GM04504 (cell line): Measurements from ENCODE around the gene NTSR1.
"Not testable (repeated sequence)": the region's sequence is repeated elsewhere in the genome, so short reads cannot be mapped to it uniquely, and the experiment has no call there.

Experiments
- DNase-seq: peaks from one replicate; pipeline ENCODE4 v3.0.0-alpha.2; 2012; ENCODE audit warnings: low read depth

Gene NTSR1

DNA sequence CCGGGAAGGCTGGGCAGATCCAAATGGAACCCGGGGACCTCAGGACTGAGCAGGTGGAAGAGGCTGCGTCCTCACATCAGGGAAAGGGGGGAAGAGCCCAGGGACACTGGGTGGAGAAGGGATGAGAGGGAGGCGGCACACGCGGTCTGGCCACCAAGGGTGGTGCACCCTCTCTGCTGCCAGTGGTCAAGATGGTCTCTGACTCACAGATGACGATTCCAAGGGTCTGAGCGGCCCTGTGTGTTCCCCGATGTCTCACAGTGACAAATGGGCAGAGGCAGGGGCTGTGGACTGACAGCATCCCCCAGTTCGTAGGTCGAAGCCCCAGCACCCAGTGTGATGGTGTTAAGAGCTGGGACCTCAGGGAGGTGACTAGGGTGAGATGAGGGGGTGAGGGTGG lies 34.3 kb upstream of the NTSR1 start:
- no peak for DNase-seq

DNA sequence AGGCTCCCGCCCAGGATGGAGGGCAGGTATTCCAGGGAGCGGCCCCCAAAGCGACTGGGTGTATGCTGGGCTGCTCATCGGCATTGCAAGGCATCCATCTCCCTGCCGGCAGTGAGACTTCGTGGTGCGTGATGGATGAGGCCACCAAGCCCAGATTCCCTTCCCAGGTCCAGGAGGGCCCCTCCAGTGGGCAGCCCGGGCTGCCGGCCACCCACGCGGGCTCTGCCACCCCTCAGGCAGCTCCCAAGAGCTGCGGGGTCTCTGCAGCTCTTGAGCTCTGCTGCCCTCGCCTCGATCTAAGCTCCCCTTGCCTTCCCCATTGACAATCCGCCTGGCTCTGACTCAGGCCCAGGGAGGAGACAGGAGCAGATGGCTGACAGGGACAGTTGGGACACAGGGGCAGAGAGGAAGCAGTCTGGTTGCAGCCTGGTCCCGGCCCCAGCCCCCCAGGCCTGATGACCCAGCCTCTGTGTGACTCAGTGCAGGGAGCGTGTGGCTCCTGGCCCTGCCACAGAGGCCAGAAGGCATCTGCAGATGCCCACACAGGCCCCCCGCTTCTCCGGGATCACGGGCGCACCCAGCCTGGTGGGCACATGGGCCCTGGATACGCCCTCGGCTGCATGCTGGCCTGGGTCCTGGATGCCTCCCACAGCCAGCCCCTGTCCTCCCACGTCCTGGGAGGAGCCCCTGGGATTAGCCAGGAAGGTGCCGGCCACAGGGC lies 33.3 kb upstream of the NTSR1 start:
- DNase-seq: peak; percentile 17

DNA sequence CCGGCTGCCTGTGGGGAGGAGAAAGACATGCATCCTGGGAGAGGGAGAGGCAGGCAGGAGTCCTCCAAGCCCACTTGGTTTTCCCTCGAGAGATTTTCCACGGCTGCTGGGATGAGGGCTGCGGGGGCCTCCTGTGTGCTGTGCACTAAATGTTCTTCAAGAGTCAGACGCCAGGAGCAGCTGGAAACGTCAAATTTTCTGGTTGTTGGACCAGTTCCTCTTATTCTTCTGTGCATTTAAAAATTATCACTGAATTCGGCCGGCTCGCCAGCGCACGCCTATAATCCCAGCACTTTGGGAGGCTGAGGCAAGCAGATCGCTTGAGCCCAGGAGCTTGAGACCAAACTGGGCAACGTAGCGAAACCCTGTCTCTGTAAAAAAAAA lies 32.8 kb upstream of the NTSR1 start:
- no peak for DNase-seq

DNA sequence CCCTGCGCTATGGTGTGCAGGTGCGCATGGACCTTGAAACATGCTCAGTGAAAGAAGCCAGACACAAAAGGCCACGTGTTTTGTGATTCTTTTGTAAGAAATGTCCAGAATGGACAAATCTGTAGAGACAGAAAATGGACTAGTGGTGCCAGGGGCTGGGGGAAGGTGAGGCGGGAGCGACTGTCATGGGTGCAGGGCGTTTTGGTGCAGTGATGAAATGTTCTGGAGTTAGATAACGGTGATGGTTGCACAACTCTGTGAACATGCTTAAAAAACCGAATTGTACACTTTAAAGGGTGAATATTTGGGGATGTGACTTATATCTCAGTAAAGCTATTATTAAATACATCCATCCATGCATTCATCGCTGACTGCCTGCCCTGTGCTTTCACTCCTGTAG lies 31.7 kb upstream of the NTSR1 start:
- no peak for DNase-seq

DNA sequence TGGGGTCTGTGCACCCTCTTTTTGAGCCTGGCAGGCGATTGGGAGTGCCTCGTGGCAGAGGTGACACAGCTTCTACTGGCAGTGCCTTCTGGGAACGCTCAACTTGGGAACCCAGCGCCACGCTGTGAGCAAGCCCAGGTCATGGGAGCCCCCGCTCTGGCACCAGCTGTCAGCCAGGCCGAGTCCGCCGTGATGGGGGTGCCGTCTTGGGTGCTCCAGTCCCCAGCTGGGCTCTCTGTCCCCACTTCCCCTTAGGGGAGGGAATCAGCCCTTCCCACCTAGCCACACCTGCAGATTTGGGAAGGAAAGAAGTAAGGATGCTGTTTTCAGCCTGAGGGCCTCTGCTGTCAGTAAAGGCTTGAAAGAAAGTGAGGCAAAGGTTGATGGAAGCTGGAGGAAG lies 31.0 kb upstream of the NTSR1 start:
- no peak for DNase-seq

DNA sequence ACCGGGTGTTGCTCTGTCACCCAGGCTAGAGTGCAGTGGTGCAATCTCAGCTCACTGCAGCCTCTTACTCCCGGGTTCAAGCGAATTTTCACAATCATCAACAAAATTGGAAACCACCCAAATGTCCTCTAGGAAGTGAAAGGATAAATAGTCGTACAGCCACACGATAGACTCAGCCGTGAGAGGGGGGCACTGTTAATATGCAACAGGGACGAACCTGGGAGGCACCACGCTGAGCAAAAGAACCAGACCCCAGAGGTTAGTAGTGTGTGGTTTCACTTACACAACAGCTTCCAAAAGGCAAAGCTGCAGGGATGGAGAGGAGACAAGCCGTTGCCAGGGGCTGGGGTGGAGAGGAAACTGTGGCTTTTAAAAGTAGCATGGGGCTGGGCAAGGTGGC lies 30.1 kb upstream of the NTSR1 start:
- DNase-seq: no peak

DNA sequence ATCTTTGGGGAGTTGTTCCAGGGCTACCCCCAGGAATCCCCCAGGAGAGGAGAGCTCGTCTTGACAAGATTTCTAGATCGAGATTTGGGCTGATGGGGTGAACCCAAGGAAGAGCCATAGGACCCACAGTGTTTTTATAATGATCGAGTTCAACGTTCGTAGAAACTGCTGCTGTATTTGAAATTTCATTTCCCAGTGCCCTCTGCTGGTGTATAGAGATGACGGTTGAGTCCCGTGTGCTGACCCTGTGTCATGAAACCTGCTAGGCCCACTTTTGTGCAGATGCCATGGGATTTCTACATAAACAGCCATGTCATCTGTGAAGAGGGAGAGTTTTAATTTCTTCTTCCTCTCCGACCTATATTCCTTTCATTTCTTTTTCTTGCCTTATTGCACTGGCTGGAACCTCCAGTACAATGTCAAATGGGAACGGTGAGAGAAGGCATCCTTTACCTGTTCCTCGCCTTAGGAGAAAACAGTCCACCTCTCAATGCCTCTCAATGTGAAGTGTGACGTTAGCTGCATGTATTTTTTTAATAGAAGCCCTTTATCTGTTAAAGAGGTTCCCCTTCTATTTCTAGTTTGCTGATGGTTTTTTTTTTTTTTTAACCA lies 28.6 kb upstream of the NTSR1 start:
- DNase-seq: no peak

DNA sequence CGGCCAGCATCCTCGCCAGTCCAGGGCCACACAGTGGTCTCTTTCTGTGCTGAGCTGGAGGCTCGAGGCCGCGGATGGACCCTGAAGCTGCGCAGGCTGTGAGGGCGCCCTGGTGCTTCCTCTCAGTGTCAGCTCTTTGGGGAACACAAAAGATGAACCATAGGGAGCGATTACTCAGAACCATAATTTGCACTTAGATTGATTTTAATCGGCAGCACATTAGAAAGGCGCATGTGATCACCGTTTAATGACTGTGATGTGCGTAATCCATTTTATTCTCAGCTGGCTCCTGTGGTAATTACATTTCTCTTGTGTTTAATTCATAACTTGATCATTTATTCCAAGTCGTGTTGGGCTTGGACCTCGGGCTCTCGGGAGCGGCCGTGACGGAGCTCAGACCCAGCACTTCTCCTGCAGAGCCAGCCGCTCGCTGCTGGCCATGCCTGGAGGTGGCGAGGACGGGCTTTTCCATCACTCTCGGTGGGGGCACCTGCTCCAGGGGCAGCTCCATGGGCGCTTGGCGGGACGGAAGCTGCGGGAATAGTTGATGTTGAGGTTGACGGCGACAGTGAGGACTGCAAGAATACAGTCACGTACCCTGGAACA lies 25.6 kb upstream of the NTSR1 start:
- DNase-seq: no peak

DNA sequence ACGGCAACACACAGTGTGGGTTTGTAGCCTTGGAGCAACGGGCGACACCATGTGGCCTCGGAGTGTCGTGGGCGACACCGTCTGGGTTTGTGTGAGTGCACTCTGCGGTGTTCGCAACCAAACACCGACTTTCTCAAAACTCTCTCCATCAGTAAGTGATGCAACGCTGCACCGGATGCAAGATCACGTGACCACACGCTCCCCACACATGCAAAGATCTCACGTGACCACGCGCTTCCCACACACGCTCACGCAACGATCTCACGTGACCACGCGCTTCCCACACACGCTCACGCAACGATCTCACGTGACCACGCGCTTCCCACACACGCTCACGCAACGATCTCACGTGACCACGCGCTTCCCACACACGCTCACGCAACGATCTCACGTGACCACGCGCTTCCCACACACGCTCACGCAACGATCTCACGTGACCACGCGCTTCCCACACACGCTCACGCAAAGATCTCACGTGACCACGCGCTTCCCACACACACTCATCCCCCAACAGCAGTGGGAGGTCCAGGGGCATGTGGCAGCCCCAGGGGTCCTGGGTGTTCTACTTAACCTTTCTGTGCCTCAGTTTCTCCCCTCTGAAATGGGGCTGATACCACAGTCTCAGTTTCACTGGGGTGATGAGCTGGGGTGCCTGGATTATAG lies 24.8 kb upstream of the NTSR1 start:
- not testable (repeated sequence) for DNase-seq

DNA sequence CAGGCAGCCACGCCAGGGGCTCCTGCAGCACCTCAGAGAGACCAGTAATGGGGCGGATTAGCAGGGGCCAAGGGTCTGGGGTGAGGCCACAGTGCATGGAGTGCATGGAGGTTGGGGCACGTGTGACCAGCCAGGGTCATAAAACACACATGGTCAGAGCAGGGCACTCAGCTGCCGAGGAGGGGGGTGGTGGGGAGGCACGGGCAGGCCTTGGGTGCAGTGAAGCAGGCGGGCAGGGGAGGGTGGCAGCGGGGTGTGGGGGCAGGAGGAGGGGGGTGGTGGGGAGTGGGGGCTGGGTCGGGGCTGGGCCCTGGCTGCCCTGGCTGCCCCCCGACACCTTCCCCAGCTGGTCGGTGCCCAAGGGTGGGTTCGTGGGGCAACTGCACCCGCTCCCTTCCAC lies 23.7 kb upstream of the NTSR1 start:
- DNase-seq: no peak

DNA sequence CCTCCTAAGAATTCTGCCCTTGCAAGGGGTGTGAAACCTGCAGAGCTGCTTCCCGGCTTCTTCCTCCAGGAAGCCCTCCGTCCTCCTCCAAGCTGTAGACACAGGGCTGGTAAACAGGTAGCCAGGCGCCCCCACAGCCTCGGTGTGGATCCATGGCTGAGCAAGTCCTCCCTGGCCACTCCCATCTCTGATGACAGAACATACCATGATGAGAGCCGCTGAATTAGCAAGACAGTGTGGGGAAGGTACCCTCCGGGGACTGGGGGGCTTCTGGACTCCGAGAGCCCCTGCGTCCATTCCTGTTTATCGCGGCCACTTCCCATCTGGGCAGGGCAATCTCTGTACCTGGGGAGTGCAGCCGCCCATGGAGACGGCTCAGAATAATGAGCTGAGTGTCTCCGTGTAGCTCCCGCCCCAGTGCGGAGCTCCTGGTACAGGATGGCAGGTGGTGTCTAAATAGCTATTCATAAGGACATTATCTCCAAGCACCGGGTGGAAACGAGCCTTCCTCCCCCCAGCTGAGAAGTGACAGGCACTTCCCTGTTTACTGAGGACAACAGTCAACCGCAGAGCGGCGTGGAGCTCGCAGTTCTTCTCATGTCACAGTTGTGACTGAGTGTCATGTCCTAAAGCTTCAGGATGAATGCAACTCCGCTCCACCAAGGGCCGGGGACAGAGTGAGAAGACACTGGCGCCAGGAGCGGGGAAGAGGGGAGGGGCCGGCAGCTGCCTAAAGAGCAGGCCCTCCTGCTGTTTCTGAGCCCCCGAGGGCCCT lies 22.7 kb upstream of the NTSR1 start:
- no peak for DNase-seq

DNA sequence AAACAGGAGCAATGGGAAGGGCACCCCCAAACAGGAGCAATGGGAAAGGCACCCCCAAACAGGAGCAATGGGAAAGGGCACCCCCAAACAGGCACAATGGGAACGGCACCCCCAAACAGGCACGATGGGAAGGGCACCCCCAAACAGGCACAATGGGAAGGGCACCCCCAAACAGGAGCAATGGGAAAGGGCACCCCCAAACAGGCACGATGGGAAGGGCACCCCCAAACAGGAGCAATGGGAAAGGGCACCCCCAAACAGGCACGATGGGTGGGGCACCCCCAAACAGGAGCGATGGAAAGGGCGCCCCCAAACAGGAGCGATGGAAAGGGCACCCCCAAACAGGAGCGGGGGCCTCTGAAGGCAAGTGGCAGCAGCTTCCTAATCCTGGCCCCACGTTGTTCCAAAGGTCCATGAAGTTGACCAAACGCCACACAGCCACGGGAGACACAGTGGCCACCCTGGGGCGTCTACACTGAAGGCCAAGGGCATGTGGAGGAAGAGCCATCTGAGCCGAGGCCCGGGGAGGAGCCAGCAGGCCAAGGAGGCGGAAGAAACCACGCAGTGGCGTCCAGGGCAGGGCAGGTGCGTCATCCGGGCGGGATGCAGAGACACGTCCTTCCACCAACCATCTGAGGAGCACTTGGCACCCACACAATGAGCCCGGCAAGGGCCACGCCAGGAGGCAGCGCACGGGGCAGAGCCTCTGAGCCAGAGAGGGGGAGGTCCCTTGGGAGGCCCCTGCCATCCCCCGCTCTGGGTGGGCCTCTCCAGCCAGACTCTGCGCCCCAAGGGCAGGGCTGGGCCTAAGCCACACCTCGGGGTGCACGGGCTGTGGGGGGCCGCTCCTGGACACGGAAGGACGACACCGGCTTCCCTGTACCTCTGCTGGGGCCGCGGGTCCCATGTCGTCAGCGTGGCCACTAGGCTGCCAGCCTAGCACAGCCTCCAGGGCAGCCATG lies 21.5 kb upstream of the NTSR1 start:
- no peak for DNase-seq

DNA sequence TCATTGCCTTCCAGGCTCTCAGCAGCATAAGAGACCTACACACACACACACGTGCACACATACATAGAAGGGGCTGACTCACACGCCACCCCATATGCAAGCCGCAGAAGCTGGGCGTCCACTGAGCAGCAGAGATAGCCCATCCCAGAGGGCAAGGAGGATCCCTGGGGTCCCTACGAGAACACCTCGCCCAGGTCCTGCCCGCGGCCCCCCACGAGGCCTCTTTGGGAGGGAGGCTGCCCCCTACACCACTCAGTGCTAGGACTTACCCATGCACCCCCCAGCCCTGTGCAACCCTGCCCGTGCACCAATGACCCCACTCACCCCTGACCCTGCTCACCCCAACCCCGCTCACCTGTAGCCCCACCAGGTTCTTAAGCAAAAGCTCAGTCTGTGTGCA lies 20.6 kb upstream of the NTSR1 start:
- no peak for DNase-seq

DNA sequence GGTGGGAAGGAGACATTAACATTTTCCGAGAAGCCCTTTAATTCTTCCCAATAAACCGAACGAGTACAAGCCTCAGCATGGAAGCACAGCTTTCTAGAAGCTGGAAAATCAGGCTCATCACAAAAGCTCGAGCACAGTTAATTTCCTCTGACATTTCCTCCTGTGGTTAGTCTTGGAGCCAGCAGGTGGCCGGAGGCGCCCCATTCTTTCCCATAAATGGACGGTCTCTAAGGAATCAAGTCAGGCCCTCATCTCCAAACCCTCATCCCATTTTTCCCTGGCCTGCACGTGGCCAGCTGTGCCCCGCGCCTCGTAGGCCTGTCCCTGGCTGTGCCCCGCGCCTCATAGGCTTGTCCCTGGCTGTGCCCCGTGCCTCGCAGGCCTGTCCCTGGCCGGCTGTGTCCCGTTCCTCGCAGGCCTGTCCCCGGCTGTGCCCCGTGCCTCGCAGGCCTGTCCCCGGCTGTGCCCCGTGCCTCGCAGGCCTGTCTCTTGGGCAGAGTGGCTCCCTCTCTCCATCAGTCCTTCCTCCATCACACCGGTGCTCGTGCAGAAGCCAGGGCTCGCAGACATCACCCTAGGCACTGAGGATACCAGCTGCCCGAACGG lies 19.7 kb upstream of the NTSR1 start:
- DNase-seq: no peak

DNA sequence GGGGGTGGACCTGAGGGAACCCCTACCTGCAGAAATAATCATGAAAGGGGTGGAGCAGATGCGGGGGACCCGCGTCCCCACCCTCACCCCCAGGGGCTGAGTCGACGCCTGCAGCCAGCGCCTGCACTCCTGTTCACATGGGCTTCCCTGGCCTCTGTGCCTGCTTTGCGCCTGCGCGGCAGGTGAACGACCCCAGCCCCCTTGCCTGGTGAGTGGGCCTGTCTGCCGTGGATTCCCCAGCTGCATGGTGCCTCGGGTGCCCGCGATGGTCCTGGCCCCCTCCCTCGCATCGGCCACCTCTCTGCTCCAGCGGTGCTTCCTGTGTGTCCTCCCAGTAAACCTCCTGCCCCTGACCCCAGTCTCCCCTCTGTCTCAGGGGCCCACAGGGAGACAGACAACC lies 18.8 kb upstream of the NTSR1 start:
- no peak for DNase-seq

DNA sequence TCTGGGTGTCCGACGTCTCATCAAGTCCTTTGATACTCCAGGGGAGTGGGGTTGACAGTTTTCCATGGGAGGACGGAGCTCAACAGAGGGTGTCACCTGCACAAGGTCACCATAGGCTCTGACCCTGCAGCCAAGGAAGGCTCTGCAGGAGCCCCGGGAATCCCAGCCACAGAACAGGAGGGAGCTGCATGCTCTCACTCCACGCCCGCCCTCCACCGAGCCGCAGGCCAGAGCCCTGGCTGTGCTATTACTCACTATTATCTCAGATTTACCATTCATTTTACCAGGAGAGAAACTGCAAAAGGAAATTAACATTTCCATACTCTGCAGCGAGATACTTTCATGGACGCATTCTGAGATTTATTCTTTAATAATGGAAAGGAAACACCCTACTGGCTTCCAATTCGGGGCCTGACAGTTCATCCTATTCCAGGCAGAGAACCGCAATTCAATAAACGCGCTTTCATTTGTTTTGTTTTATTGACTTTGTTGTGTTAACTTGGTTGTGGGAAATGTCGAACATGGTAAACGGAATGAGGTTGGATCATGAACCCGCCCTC lies 18.3 kb upstream of the NTSR1 start:
- no peak for DNase-seq

DNA sequence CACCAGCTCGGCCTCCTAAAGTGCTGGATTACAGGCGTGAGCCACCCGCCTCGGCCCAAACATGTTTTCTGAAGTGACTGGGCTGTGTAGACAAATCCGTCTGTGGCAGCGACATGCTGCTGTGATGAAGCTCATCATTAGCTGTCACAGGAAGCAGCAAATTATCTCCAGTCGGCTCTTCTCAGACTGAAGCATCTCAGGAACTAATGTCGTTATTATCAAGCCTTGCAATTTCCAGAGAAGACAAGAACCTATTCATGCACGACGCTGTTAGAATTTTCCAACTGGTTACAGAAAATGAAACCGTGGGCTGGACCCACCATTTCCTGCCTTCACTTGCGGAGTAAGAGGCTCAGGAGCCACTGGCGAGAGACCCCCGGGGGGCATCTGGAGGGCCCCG lies 17.1 kb upstream of the NTSR1 start:
- DNase-seq: no peak

DNA sequence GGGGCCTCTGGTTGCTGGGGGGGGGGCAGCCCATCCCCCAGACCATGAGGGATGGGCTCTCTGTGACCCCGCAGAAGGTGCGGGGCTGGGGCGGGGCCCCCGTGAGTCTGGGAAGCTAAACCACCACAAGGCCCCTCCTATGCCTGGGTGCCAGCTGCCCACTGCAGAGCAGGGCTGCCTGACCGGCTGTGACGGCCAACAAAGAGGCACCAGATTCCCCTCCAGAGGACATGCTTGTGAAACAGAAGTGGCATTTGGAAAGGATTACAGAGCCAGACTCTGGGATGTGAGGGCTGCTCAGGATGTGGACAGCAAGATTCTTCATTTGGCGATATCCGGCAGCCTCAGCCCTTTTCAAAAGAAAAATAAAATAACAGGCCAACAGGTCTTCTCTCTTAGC lies 16.5 kb upstream of the NTSR1 start:
- no peak for DNase-seq

DNA sequence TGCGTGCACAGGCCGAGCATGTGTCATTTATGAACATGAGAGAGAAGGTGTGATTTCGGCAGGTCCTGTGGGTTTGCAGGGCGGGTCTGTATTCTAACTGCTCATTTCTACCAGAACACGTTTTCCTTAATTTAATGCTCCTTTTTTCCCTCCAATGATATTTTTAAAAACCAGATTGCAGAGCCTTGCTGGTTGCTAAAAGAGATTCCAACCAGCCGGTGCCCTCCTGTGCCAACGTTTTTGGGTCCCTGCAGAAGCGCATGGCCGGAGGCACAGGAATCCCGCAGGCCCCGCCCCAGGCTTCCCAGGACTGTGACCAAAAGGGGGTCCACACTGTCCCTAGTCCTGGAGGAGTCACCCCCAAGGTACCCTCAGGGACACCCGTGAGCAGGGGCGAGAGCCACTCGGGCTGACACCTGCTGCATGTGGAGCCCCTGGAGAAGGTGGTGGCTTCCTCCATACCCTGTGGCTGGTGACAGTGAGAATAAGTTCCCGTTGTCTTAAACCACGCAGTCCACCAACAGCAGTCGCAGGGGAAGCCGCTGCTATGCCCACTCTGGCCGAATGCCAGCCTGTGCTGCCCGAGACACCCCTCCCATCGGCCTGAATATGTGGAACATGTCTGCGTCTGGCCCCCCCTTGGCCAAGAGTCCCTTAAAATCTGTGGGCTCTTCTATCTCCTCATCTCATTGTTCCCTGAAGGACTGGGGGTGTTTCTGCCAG lies 15.7 kb upstream of the NTSR1 start:
- no peak for DNase-seq

DNA sequence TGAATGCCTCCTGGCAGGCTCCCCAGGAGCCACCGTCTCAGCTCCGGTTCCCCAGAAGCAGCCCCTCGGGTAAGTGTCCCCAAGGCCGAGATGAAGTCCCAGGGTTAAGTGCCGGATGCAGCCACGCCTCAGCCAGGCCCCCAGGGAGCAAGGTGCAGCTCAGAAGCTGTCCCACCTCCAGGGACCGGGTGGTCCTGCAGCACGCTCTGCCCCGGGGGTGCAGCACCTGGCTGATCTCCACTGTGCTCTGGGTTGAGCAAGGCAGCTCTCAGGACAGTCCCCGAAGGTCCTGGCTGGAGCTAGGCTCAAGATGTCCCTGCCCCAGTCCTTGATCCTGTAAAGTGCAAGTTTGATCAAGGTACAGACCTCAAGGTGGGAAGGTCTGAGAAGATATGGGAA lies 15.1 kb upstream of the NTSR1 start:
- DNase-seq: no peak
